MM.1S (cell line): ENCODE measurements around the gene OSBPL8.

Source experiments
- DNase-seq: peaks from one replicate; pipeline ENCODE4 v3.0.0-alpha.2; 2015
- H2AFZ ChIP-seq: fragments of 300-600 bp; sonication (generic); 2 replicates; pipeline ENCODE4 v1.6.0; 2016; ENCODE audit warnings: antibody characterized with exemption, low read length
- H3F3A ChIP-seq: fragments of 300-600 bp; sonication (generic); 2 replicates; pipeline ENCODE4 v1.6.1; 2016; ENCODE audit warnings: mild to moderate bottlenecking, antibody characterized with exemption, low read length, moderate library complexity, mixed read lengths; ENCODE audit not compliant: insufficient read depth
- H3K27ac ChIP-seq: fragments of 300-600 bp; sonication (generic); 2 replicates; pipeline ENCODE4 v1.5.1; 2016; ENCODE audit warnings: mild to moderate bottlenecking, low read length
- H3K27me3 ChIP-seq: fragments of 300-600 bp; sonication (generic); replicated peaks from 2 replicates; pipeline ENCODE4 v1.6.0; 2016; ENCODE audit warnings: low read length; ENCODE audit not compliant: insufficient read depth
- H3K36me3 ChIP-seq: fragments of 300-600 bp; sonication (generic); replicated peaks from 2 replicates; pipeline ENCODE4 v1.6.1; 2016; ENCODE audit warnings: mild to moderate bottlenecking, low read length, mixed read lengths; ENCODE audit not compliant: insufficient read depth
- H3K4me1 ChIP-seq: fragments of 300-600 bp; sonication (generic); 2 replicates; pipeline ENCODE4 v1.6.1; 2016; ENCODE audit warnings: low read length, mixed read lengths
- H3K4me2 ChIP-seq: fragments of 300-600 bp; sonication (generic); 2 replicates; pipeline ENCODE4 v1.6.0; 2016; ENCODE audit warnings: low read depth, low read length
- H3K4me3 ChIP-seq: fragments of 300-600 bp; sonication (generic); 2 replicates; pipeline ENCODE4 v1.5.1; 2016; ENCODE audit warnings: low read length, mixed read lengths
- H3K79me2 ChIP-seq: fragments of 300-600 bp; sonication (generic); 2 replicates; pipeline ENCODE4 v1.6.1; 2016; ENCODE audit warnings: mixed run types, low read length, mixed read lengths
- H3K9ac ChIP-seq: fragments of 300-600 bp; sonication (generic); 2 replicates; pipeline ENCODE4 v1.6.1; 2016; ENCODE audit warnings: low read length, mixed read lengths
- H3K9me2 ChIP-seq: fragments of 300-600 bp; sonication (generic); replicated peaks from 2 replicates; pipeline ENCODE4 v1.6.1; 2016; ENCODE audit warnings: mild to moderate bottlenecking, low read length, mixed read lengths; ENCODE audit not compliant: insufficient read depth
- H3K9me3 ChIP-seq: fragments of 300-600 bp; sonication (generic); replicated peaks from 2 replicates; pipeline ENCODE4 v1.6.1; 2016; ENCODE audit warnings: mild to moderate bottlenecking, low read length, mixed read lengths; ENCODE audit not compliant: insufficient read depth
- H4K20me1 ChIP-seq: fragments of 300-600 bp; sonication (generic); 2 replicates; pipeline ENCODE4 v1.6.1; 2016; ENCODE audit warnings: mild to moderate bottlenecking, low read length, moderate library complexity, mixed read lengths; ENCODE audit not compliant: insufficient read depth
- CTCF ChIP-seq: fragments of 300-600 bp; sonication (generic); IDR thresholded peaks from 2 replicates; pipeline ENCODE4 v1.5.1; 2016; ENCODE audit warnings: antibody characterized with exemption, low read length, mixed read lengths
- EZH2 ChIP-seq: fragments of 300-600 bp; sonication (generic); optimal IDR thresholded peaks from 2 replicates; pipeline ENCODE3; 2017; ENCODE audit warnings: low read depth, mild to moderate bottlenecking, antibody characterized with exemption, low read length, mixed read lengths
- EZH2phosphoT487 ChIP-seq: fragments of 300-600 bp; sonication (generic); IDR thresholded peaks from 2 replicates; pipeline ENCODE4 v1.6.1; 2018; ENCODE audit warnings: antibody characterized with exemption, low read length

Gene OSBPL8

DNA sequence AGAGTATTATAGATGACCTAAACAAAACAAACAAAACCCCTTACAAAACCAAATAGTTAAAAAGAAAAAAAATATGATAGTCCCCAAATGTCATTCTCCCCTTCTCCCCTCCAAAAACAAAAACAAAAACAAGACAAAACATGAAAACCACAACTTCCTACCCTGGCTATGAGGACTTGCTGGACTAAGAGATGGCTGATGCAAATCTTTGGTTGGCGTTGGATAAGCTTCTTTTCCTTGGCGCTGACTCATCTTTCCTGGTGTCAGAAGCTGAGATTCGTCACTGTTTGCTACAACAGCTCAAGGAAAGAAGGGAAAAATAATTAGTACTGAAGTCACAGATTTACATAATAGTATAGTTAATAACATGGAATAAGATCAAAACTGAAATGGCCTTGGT is 108.9 kb downstream of the OSBPL8 start:
- H3F3A ChIP-seq = no peaks in the 10 kb centered on the region
- H3K4me2 ChIP-seq = no peak overlapping the region
- H3K9me3 ChIP-seq = no peaks in the 10 kb centered on the region
- no peak overlapping the region for H3K4me3 ChIP-seq
- no peak overlapping the region for H3K27ac ChIP-seq
- no peak for DNase-seq
- H3K79me2 ChIP-seq = no peaks in the 10 kb centered on the region
- H3K27me3 ChIP-seq = no peaks in the 10 kb centered on the region
- no peak overlapping the region for H2AFZ ChIP-seq
- no peaks in the 10 kb centered on the region for H3K36me3 ChIP-seq
- no peaks in the 10 kb centered on the region for H4K20me1 ChIP-seq
- no peak overlapping the region for H3K9ac ChIP-seq
- TF ChIP-seq CTCF (no peak), EZH2phosphoT487 (no peak), EZH2 (no peak)
- H3K9me2 ChIP-seq = no peaks in the 10 kb centered on the region
- H3K4me1 ChIP-seq = no peaks in the 10 kb centered on the region

GRCh38 chr12:76449993-76450392 is 109.6 kb downstream of the OSBPL8 start:
- no peak for DNase-seq
- Histone ChIP-seq H3K9me2 (no peaks in the 10 kb centered on the region), H3K79me2 (no peaks in the 10 kb centered on the region), H3K9ac (no peak overlapping the region), H3K36me3 (no peaks in the 10 kb centered on the region), H3K4me3 (no peak overlapping the region), H3K4me2 (no peak overlapping the region), H3K27me3 (no peaks in the 10 kb centered on the region), H3K4me1 (no peaks in the 10 kb centered on the region), H3F3A (no peaks in the 10 kb centered on the region), H3K9me3 (no peaks in the 10 kb centered on the region), H2AFZ (no peak overlapping the region), H3K27ac (no peak overlapping the region), H4K20me1 (no peaks in the 10 kb centered on the region)
- no peak for TF ChIP-seq EZH2phosphoT487

GRCh38 chr12:76449583-76449982 is 110.0 kb downstream of the OSBPL8 start:
- Histone ChIP-seq H2AFZ (no peak overlapping the region), H3K4me3 (no peak overlapping the region), H3K4me2 (no peak overlapping the region), H3K9me2 (no peaks in the 10 kb centered on the region), H3K4me1 (no peaks in the 10 kb centered on the region), H3K9me3 (no peaks in the 10 kb centered on the region), H3K79me2 (no peaks in the 10 kb centered on the region), H3K27me3 (no peaks in the 10 kb centered on the region), H3K9ac (no peak overlapping the region), H3K36me3 (no peaks in the 10 kb centered on the region), H3K27ac (no peak overlapping the region), H3F3A (no peaks in the 10 kb centered on the region), H4K20me1 (no peaks in the 10 kb centered on the region)
- no peak for TF ChIP-seq EZH2phosphoT487
- TF ChIP-seq EZH2 = no peak
- no peak for TF ChIP-seq CTCF
- DNase-seq = no peak

DNA sequence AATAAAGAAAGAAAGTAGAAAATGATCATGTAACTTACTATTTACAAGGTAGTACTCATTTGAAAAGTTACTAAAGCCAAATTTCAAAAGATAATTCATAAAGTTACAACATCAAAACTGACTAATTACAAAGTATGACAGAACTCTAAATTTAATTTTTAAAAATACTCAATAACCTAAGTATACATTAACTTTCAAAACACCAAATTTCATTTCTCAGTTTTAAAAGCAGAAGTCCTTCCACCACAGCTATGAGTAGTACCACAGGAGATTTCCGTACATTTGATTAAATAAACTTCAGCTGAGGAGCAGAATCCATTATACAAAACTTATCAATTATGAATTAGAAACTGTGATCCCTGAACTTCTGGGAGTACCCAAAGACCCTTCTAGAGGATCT is 110.6 kb downstream of the OSBPL8 start:
- Histone ChIP-seq H3K9ac (no peak overlapping the region), H3K36me3 (no peaks in the 10 kb centered on the region), H3K79me2 (no peaks in the 10 kb centered on the region), H3K4me1 (no peaks in the 10 kb centered on the region), H2AFZ (no peak overlapping the region), H3K9me3 (no peaks in the 10 kb centered on the region), H3K9me2 (no peaks in the 10 kb centered on the region), H3K4me2 (no peak overlapping the region), H3K4me3 (no peak overlapping the region), H4K20me1 (no peaks in the 10 kb centered on the region), H3K27me3 (no peaks in the 10 kb centered on the region), H3F3A (no peaks in the 10 kb centered on the region), H3K27ac (no peak overlapping the region)
- TF ChIP-seq CTCF = no peak
- TF ChIP-seq EZH2phosphoT487 = no peak
- TF ChIP-seq EZH2 = no peak
- no peak for DNase-seq
